HL-60 (cell line): ENCODE measurements around the gene SBF1.
A peak's percentile ranks its signal among the peaks of the same experiment; 100 is the strongest.

Experiments
- DNase-seq, 2 experiments: peaks; one replicate each; pipeline ENCODE4 v3.0.0-alpha.2; 2010 to 2020; ENCODE audit warnings: low read depth in 1 of 2, low spot score in 1 of 2
- H3K27ac ChIP-seq: fragments of 250-450 bp; sonication (Bioruptor Pico); replicated peaks from 2 replicates; pipeline ENCODE4 v1.5.1; 2020; ENCODE audit warnings: mild to moderate bottlenecking, moderate library complexity
- H3K27me3 ChIP-seq: fragments of 250-450 bp; sonication (Bioruptor Pico); 2 replicates; pipeline ENCODE4 v1.5.1; 2021; ENCODE audit warnings: mild to moderate bottlenecking, moderate library complexity; ENCODE audit not compliant: insufficient read depth, poor library complexity, severe bottlenecking
- H3K4me3 ChIP-seq: replicated peaks from 2 replicates; pipeline ENCODE4 v1.5.1; 2011; ENCODE audit warnings: mild to moderate bottlenecking, control low read depth, low read length; ENCODE audit not compliant: insufficient read depth
- CTCF ChIP-seq: IDR thresholded peaks from one replicate; pipeline ENCODE4 v1.5.1; 2011; ENCODE audit warnings: low read length, control low read depth, inconsistent platforms; ENCODE audit not compliant: insufficient read depth
- GABPA ChIP-seq: IDR thresholded peaks from 2 replicates; pipeline ENCODE4 v1.6.1; 2012; ENCODE audit warnings: low read depth
- POLR2AphosphoS5 ChIP-seq: IDR thresholded peaks from 2 replicates; pipeline ENCODE4 v1.6.1; 2012; ENCODE audit warnings: low read depth
- REST ChIP-seq: IDR thresholded peaks from 2 replicates; pipeline ENCODE4 v1.6.1; 2012; ENCODE audit warnings: low read depth; ENCODE audit not compliant: insufficient replicate concordance
- SPI1 ChIP-seq: IDR thresholded peaks from 2 replicates; pipeline ENCODE4 v1.6.1; 2012; ENCODE audit warnings: low read depth, mild to moderate bottlenecking, borderline replicate concordance

The SBF1 gene

GRCh38 chr22:50443801-50444625 is 30.8 kb downstream of the SBF1 start:
- Histone ChIP-seq H3K27ac (no peak overlapping the region), H3K27me3 (no peaks in the 10 kb centered on the region), H3K4me3 (no peak overlapping the region)
- no peak for DNase-seq
- TF ChIP-seq SPI1 (no peak), REST (no peak), POLR2AphosphoS5 (peak; percentile 47; the same call in 1 of the 2 replicates), CTCF (no peak), GABPA (no peak)

- Histone ChIP-seq H3K4me3 (no peak overlapping the region), H3K27me3 (no peaks in the 10 kb centered on the region), H3K27ac (no peak overlapping the region)
- no peak for TF ChIP-seq SPI1
- TF ChIP-seq POLR2AphosphoS5: no peak
- TF ChIP-seq GABPA: no peak
- no peak for TF ChIP-seq REST
- no peak for TF ChIP-seq CTCF
- DNase-seq: no peak
These were observed 31.6 kb downstream of the SBF1 start for GRCh38 chr22:50443197-50443596.

GRCh38 chr22:50441428-50441993 is 33.3 kb downstream of the SBF1 start:
- no peak for DNase-seq
- Histone ChIP-seq H3K27ac (no peak overlapping the region), H3K27me3 (no peaks in the 10 kb centered on the region), H3K4me3 (no peak overlapping the region)
- TF ChIP-seq GABPA (no peak), SPI1 (no peak), REST (no peak), CTCF (no peak), POLR2AphosphoS5 (peak; percentile 27; the same call in 1 of the 2 replicates)
